PC-3 (cell line): ENCODE measurements around the gene ADIG.

Experiments used
- CTCF ChIP-seq: fragments of 300-600 bp; sonication (generic); conservative IDR thresholded peaks from 2 replicates; pipeline ENCODE4 v1.5.1; 2017; ENCODE audit warnings: antibody characterized with exemption, low read depth, mild to moderate bottlenecking, low read length
- EZH2 ChIP-seq: fragments of 300-600 bp; sonication (generic); IDR thresholded peaks from one replicate; pipeline ENCODE4 v1.6.1; 2017; ENCODE audit warnings: antibody characterized with exemption, mild to moderate bottlenecking, low read length; ENCODE audit not compliant: unreplicated experiment

GRCh38 chr20:38534756-38535155, 46.2 kb upstream of the ADIG start:
- TF ChIP-seq CTCF (no peak), EZH2 (no peak)
